IPS-18c (cell line): ENCODE results near the gene PAX9.
A peak's percentile ranks its signal among the peaks of the same experiment; 100 is the strongest.

Experiments used
- H3K4me3 ChIP-seq: 2 replicates; pipeline ENCODE4 v1.7.0; 2013; ENCODE audit warnings: low read depth, mild to moderate bottlenecking, low read length, moderate library complexity; ENCODE audit not compliant: insufficient read depth
- H3K9me3 ChIP-seq: one replicate; pipeline ENCODE4 v1.6.1; 2013; ENCODE audit warnings: mild to moderate bottlenecking, low read length, moderate library complexity; ENCODE audit not compliant: control insufficient read depth, insufficient read depth

Gene PAX9

GRCh38 chr14:36661506-36662257, at the start of gene PAX9:
Gene PAX9 (plus strand): TSS chr14:36661860. CDS start chr14:36662090, 230 bp downstream.
- peaks cover 7% of the 10 kb centered on the region for H3K9me3 ChIP-seq
- H3K4me3 ChIP-seq = peak within 1 kb of the TSS; percentile 46

DNA sequence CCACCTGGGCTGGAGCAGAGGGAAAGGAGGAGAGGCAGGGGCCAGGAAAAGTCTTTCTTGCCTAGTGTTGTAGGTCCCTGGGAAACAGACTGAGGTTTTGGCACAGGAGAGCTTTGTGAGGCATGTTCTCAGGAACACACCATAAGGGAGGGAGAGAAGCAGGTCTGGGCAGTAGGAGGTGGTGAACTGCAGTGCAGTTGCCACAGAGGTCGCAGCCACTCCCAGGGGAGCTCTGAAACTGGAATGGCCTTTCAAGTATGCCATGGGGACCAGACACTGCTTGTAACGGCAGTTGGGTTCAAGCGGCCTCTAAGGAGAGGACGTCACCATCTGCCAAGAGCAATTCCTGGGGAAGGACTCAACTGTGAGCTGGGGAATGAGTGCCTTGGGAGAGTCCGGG, 43.8 kb upstream of the PAX9 start:
- H3K9me3 ChIP-seq = no peaks in the 10 kb centered on the region
- H3K4me3 ChIP-seq = no peak overlapping the region

- no peaks in the 10 kb centered on the region for H3K9me3 ChIP-seq
- H3K4me3 ChIP-seq = no peak overlapping the region
These were observed 43.0 kb upstream of the PAX9 start for GRCh38 chr14:36618641-36619040.

DNA sequence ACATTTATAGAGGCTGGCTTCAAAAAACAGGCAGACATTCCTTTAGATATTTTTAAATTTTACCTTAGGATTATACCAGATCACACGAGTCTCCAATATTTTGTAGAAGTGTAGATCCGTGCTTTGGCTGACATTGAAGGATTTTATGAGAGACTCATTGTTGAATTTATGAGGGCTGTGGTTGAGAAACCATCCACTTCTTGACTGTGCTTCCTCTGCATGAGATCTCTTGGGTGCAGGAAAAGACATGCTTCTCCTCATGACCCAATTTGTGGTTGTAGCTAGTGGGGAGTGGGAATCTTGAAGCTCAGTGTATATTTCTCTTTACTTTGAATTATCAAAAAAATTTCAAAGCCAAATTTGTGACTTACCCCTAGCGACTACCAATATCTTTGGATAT, 42.5 kb upstream of the PAX9 start:
- no peaks in the 10 kb centered on the region for H3K9me3 ChIP-seq
- H3K4me3 ChIP-seq = no peak overlapping the region

GRCh38 chr14:36619853-36620252, 41.8 kb upstream of the PAX9 start:
- no peaks in the 10 kb centered on the region for H3K9me3 ChIP-seq
- H3K4me3 ChIP-seq = no peak overlapping the region

DNA sequence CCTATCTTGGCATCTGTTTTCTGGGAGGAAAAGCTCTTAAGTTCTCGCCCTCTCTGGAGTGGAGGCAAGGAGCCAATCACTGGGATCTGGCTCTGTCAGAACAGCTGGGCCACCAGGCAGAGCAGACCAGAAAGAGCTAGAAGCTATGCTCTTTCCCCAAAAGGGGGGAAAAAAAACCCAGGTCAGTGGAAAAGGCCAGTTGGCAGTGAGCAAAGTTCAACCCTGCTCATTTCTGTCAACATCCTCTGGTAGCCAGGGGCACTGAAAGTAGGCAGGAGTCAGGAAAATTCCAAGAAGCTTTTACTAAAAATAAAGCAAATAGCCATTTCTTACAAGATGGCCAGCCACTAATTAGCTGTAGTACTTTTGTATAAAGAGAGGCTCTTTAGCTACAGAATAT, 36.6 kb upstream of the PAX9 start:
- Histone ChIP-seq H3K4me3 (no peak overlapping the region), H3K9me3 (no peaks in the 10 kb centered on the region)

GRCh38 chr14:36625436-36625835, 36.2 kb upstream of the PAX9 start:
- H3K9me3 ChIP-seq = no peaks in the 10 kb centered on the region
- H3K4me3 ChIP-seq = no peak overlapping the region

- no peak overlapping the region for H3K4me3 ChIP-seq
These were observed 35.5 kb upstream of the PAX9 start for GRCh38 chr14:36626151-36626550.

DNA sequence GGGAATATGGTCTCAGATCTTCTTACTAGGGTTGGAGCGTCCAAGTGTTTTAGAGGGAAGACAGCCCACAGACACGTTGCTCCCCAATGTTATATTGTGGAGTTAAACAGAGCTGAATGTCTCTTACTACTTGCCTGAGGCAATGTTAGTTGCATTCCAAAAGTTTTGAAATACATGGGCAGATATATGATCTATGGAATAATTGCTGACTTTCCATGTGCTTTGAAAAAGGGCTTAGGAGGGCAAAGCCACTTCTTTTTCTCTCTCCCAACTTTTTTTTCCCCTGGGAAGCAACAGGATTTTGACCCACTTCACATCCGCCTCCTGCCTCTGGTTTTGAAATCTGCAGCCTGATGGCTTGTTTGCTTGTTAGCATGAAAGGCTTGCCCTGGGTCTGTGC, 33.7 kb upstream of the PAX9 start:
- Histone ChIP-seq H3K4me3 (no peak overlapping the region), H3K9me3 (no peaks in the 10 kb centered on the region)

More at GRCh38 chr14:36626151-36626550, 35.5 kb upstream of the PAX9 start:
- no peaks in the 10 kb centered on the region for H3K9me3 ChIP-seq

- H3K9me3 ChIP-seq = no peaks in the 10 kb centered on the region
- H3K4me3 ChIP-seq = no peak overlapping the region
These were observed 28.1 kb upstream of the PAX9 start for GRCh38 chr14:36633580-36633979.

DNA sequence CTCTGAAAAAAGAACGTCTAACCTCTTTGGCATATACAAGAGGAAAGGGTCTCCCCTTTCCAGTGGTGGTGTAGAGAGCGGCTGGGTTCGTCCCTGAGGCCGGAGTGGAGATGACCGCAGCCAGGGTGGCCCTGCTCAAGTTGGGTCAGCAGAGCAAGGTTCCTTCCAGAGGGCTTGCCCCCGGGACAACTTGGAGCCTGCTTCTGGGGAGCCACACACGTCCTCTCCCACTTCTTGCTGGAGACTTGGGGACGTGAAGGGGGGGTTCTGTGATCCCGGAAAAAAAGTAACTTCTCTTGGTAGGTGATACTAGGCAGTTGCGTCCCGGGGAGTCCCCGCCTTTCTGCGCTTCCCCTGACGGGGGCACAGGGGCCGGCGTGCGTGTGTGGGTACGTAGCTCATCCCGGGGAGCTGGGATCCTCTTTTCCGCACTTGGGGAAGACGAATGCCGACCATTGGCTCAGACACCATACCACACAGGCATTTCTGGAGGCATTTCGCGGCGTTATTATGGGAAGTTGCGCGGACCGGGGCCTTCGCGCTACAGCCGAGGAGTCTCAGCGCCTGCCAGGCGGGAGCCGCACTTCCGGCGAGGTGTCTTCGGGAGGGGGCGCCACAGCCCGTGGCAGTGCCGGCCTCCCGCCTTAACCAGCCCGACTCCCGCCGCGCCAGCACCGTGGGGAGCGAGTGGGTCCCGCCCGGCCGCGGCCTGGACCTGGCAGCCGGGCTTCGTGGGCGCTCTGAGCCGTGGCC, 14.8 kb upstream of the PAX9 start:
- H3K9me3 ChIP-seq = peaks cover 2% of the 10 kb centered on the region
- peak overlapping the region; percentile 47 for H3K4me3 ChIP-seq

- H3K4me3 ChIP-seq = peak overlapping the region; percentile 47
- peaks cover 2% of the 10 kb centered on the region for H3K9me3 ChIP-seq
These were observed 14.2 kb upstream of the PAX9 start for GRCh38 chr14:36647417-36647823.

DNA sequence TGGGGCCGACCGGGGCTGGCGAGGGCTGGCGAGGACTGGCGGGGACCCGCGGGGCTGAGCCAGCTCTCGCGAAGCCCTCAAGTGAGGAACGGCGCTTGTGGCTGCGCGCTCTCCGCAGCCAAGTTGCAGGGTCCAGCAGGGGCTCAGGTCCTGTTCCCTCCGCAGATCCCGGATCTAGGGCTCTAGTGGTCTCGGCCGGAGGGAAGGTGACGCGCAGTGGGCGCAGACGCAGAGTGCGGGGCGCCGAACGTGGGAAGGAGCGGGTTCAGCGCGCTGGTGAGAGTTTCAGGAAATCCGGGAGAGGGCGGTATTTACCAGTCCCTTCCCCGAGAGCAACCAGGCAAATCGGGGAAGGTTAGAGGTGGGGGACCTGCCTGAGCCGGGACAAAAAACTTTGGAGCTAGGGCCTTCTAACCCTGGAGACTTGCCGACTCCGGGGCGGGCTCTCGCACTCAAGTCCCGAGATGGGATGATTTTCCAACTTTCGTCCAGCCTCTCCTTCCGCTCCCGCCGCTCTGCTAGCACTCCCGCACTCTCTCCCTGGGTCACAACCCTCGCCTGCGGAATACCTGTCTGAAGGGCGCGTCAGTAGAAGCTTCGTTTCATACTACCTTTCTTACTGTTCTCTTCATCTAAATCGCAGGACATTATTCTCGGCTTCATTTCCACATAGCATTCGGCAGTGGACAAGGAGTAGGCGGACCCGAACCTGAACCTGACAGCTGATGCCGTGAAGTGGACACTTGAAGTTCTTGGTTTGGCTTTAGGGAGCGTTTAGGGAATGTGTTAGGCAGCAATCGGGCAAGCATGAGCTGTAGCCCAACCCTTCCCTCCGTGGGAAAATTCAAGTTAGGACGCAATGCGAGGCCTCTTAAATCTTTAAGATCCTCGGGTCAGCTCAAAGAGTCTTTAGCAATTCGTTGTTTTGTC, 13.6 kb upstream of the PAX9 start:
- H3K9me3 ChIP-seq = peaks cover 2% of the 10 kb centered on the region
- H3K4me3 ChIP-seq = peak overlapping the region; percentile 47

DNA sequence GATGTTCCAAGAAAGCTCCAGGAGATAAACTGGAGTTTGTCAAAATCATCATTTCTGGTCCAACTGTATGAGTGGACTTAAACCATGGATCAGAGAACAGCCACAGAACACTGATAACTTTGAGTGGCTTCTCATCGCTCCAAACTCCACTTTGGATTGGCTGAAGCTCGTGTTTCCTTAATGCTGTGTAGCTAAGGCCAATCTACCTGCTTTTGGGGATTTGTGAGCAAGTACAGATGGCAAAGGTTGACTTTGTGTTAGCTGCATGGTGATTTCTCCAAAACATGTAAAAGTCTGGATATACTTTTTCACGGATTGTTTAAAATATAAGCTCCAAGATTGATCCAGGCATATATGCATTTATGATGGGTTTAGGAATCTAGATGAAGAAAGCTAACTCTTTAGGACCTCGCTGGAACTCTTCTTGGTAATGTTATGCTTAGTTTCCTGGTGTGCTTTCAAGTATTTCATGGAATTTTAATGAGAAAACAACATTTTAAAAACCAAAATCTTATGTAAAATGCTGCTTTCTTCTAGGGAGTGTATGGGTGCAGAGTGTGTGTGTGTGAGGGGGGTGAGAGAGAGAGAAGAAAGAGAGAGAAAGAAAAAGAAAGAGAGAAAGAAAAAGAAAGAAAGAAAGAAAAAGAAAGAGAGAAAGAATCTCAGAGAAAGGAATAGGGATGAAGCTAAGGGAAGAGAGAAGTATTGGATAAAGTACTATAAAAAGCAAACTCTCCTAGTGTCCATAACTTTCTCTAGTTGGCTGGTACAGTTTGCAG, 11.6 kb upstream of the PAX9 start:
- peaks cover 2% of the 10 kb centered on the region for H3K9me3 ChIP-seq
- H3K4me3 ChIP-seq = no peak overlapping the region

GRCh38 chr14:36652542-36653201, 9.0 kb upstream of the PAX9 start:
- no peak overlapping the region for H3K4me3 ChIP-seq
- no peaks in the 10 kb centered on the region for H3K9me3 ChIP-seq

GRCh38 chr14:36653413-36653812, 8.2 kb upstream of the PAX9 start:
- H3K9me3 ChIP-seq = no peaks in the 10 kb centered on the region
- H3K4me3 ChIP-seq = no peak overlapping the region
